Lower lobe of right lung (tissue), 2 donors: Measurements from ENCODE around the gene ANOS1. TPM values are rescaled to one million over a fixed set of nuclear protein-coding genes. Genes with fewer than 3 reads are reported as not detected.
A peak's percentile ranks its signal among the peaks of the same experiment; 100 is the strongest.
"Not testable (repeated sequence)": the region's sequence is repeated elsewhere in the genome, so short reads cannot be mapped to it uniquely, and the experiment has no call there.

Experiments
- ATAC-seq, 2 donors: fragments of 200-7000 bp; cut with Tn5 transposase; one replicate each; pipeline ENCODE4 v1.9.1; 2020 to 2022; ENCODE audit warnings: mild to moderate bottlenecking in 2 of 2, moderate library complexity in 2 of 2
- DNase-seq: peaks from one replicate; pipeline ENCODE4 v3.0.0-alpha.2; 2020
- H3K27ac ChIP-seq: fragments of 200-600 bp; one replicate; pipeline ENCODE4 v1.8.0; 2022
- H3K27me3 ChIP-seq: fragments of 200-600 bp; one replicate; pipeline ENCODE4 v1.8.0; 2022; ENCODE audit warnings: low read depth
- H3K36me3 ChIP-seq: fragments of 200-600 bp; one replicate; pipeline ENCODE4 v1.8.0; 2022; ENCODE audit warnings: mild to moderate bottlenecking
- H3K4me1 ChIP-seq: fragments of 200-600 bp; one replicate; pipeline ENCODE4 v1.8.0; 2022
- H3K4me3 ChIP-seq: fragments of 200-600 bp; one replicate; pipeline ENCODE4 v1.8.0; 2022; ENCODE audit warnings: mild to moderate bottlenecking
- H3K9me3 ChIP-seq: fragments of 200-600 bp; one replicate; pipeline ENCODE4 v1.8.0; 2022
- CTCF ChIP-seq: fragments of 200-600 bp; IDR thresholded peaks from one replicate; pipeline ENCODE4 v1.8.0; 2022; ENCODE audit warnings: antibody characterized with exemption, mild to moderate bottlenecking
- intact Hi-C: fragments of 100-400 bp; cut with DNase I; formaldehyde crosslinking; loops from one replicate; pipeline ENCODE4 v1.11.0; 2022
- long read RNA-seq: library from polyadenylated mRNA; unstranded; transcript quantifications from one replicate; pipeline ENCODE4 v2.0.0, GENCODE V29; 2021
- total RNA-seq: library from RNA; stranded (reverse); fragmentation: NEBNext Ultra II Directional; extraction: Animal tissue kit (Norgen Biotek cat#: 25700); gene quantifications from one replicate; pipeline ENCODE4 v1.2.1, GENCODE V29; 2021
- donor health status: DM: no; HTN: yes; CAD: no; lungs with severe emphysema.

ANOS1 gene
- total RNA-seq = 46.2 TPM
- long read RNA-seq, full-length matches to known transcripts = 22 of 88 reads
- long read RNA-seq, partial matches to known transcripts = 25 of 88 reads
- long read RNA-seq, other reads (novel, unspliced or antisense) = 41 of 88 reads

- DNase-seq = peak; percentile 81
- H3K4me3 ChIP-seq = peak within 1 kb of the TSS; percentile 54
Measured at GRCh38 chrX:8731559-8732395, at the start of gene ANOS1. TSS of gene ANOS1 (minus strand) at chrX:8732137. CDS start at chrX:8732036, 101 bp downstream.

GRCh38 chrX:8773117-8773516, 41.2 kb upstream of the ANOS1 start:
- intact Hi-C loops = no loop called here
- DNase-seq (no peak), ATAC-seq (no peak)
- no peak for TF ChIP-seq CTCF
- Histone ChIP-seq H3K9me3 (no peaks in the 10 kb centered on the region), H3K4me3 (no peak overlapping the region), H3K27me3 (no peaks in the 10 kb centered on the region), H3K36me3 (no peaks in the 10 kb centered on the region), H3K4me1 (no peaks in the 10 kb centered on the region), H3K27ac (no peak overlapping the region)

More at GRCh38 chrX:8731559-8732395, at the start of gene ANOS1:
- no peaks in the 10 kb centered on the region for H3K36me3 ChIP-seq
- peak; percentile 96 for ATAC-seq
- no peaks in the 10 kb centered on the region for H3K9me3 ChIP-seq
- H3K27ac ChIP-seq = peak within 1 kb of the TSS; percentile 24
- TF ChIP-seq CTCF = no peak
- no peaks in the 10 kb centered on the region for H3K4me1 ChIP-seq
- intact Hi-C loops = no loop called here
- no peaks in the 10 kb centered on the region for H3K27me3 ChIP-seq

GRCh38 chrX:8760021-8760420, 28.1 kb upstream of the ANOS1 start:
- Histone ChIP-seq H3K4me3 (no peak overlapping the region), H3K4me1 (no peaks in the 10 kb centered on the region), H3K27ac (no peak overlapping the region), H3K36me3 (no peaks in the 10 kb centered on the region), H3K9me3 (no peaks in the 10 kb centered on the region), H3K27me3 (no peaks in the 10 kb centered on the region)
- no peak for TF ChIP-seq CTCF
- intact Hi-C loops = no loop called here
- DNase-seq = no peak
- ATAC-seq = no peak

GRCh38 chrX:8758706-8759105, 26.8 kb upstream of the ANOS1 start:
- H3K27me3 ChIP-seq, H3K4me1 ChIP-seq, ATAC-seq, H3K9me3 ChIP-seq, H3K4me3 ChIP-seq, H3K27ac ChIP-seq, H3K36me3 ChIP-seq, intact Hi-C loops, DNase-seq: not testable (repeated sequence)

- DNase-seq, H3K27me3 ChIP-seq, H3K4me3 ChIP-seq, H3K27ac ChIP-seq, ATAC-seq, H3K9me3 ChIP-seq, H3K4me1 ChIP-seq, H3K36me3 ChIP-seq, intact Hi-C loops: not testable (repeated sequence)
Measured at GRCh38 chrX:8757609-8758389, 25.9 kb upstream of the ANOS1 start.

- Histone ChIP-seq H3K36me3 (no peaks in the 10 kb centered on the region), H3K9me3 (no peaks in the 10 kb centered on the region), H3K4me1 (no peaks in the 10 kb centered on the region), H3K27me3 (no peaks in the 10 kb centered on the region), H3K27ac (no peak overlapping the region), H3K4me3 (no peak overlapping the region)
- intact Hi-C loops = no loop called here
- no peak for TF ChIP-seq CTCF
- DNase-seq (no peak), ATAC-seq (no peak)
Measured at GRCh38 chrX:8755813-8756212, 23.9 kb upstream of the ANOS1 start.
